Measurements from ENCODE around the gene IMPG2. TPM values are rescaled to one million over a fixed set of nuclear protein-coding genes. Genes with fewer than 3 reads are reported as not detected.

The IMPG2 gene
- total and polyA plus RNA-seq, 2 experiments from 2014 or later, result 0.12 to 0.33 TPM

DNA sequence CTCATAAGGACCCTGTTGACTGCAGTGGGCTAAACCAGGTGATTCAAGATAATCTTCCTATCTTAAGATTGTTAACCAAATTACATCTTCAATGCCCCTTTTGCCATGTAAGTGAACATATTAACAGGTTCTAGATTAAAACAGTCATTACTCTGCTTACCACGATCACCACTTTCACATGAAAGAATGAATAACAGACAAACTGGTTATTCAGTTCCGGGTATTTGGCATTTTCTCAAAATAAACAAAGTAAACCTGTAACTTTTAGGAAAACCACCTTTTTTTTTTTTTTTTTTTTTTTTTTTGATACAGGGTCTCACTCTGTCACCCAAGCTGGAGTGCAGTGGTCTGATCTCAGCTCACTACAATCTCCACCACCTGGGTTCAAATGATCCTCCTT is 131.2 kb downstream of the IMPG2 start:
- no peak for DNase-seq (ENCODE audit: low read depth in 1 of 2, low spot score in 1 of 2)
- Histone ChIP-seq H3K4me1 (ENCODE audit: low read depth) (no peaks in the 10 kb centered on the region), H3K4me3 (no peak overlapping the region), H3K27me3 (no peaks in the 10 kb centered on the region), H3K36me3 (no peaks in the 10 kb centered on the region), H3K9me3 (ENCODE audit: low read depth) (no peaks in the 10 kb centered on the region), H3K27ac (no peak overlapping the region)
- TF ChIP-seq, protein P1, sequence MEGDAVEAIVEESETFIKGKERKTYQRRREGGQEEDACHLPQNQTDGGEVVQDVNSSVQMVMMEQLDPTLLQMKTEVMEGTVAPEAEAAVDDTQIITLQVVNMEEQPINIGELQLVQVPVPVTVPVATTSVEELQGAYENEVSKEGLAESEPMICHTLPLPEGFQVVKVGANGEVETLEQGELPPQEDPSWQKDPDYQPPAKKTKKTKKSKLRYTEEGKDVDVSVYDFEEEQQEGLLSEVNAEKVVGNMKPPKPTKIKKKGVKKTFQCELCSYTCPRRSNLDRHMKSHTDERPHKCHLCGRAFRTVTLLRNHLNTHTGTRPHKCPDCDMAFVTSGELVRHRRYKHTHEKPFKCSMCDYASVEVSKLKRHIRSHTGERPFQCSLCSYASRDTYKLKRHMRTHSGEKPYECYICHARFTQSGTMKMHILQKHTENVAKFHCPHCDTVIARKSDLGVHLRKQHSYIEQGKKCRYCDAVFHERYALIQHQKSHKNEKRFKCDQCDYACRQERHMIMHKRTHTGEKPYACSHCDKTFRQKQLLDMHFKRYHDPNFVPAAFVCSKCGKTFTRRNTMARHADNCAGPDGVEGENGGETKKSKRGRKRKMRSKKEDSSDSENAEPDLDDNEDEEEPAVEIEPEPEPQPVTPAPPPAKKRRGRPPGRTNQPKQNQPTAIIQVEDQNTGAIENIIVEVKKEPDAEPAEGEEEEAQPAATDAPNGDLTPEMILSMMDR (IDR thresholded peaks at IDR 0.05; ENCODE audit: low read depth, low read length), result no peak

- H3K36me3 ChIP-seq, result no peaks in the 10 kb centered on the region
- H3K4me3 ChIP-seq, result no peak overlapping the region
- no peak for DNase-seq (ENCODE audit: low read depth in 1 of 2, low spot score in 1 of 2)
- TF ChIP-seq, protein P1 (IDR thresholded peaks at IDR 0.05; ENCODE audit: low read depth, low read length), result no peak
- H3K9me3 ChIP-seq (ENCODE audit: low read depth), result no peaks in the 10 kb centered on the region
- H3K27me3 ChIP-seq, result no peaks in the 10 kb centered on the region
- no peak overlapping the region for H3K27ac ChIP-seq
- no peaks in the 10 kb centered on the region for H3K4me1 ChIP-seq (ENCODE audit: low read depth)
Measured at GRCh38 chr3:101185341-101185740, 135.0 kb downstream of the IMPG2 start.

- no peaks in the 10 kb centered on the region for H3K27me3 ChIP-seq
- TF ChIP-seq, protein P1 (IDR thresholded peaks at IDR 0.05; ENCODE audit: low read depth, low read length), result no peak
Measured at GRCh38 chr3:101184111-101184510, 136.3 kb downstream of the IMPG2 start.

DNA sequence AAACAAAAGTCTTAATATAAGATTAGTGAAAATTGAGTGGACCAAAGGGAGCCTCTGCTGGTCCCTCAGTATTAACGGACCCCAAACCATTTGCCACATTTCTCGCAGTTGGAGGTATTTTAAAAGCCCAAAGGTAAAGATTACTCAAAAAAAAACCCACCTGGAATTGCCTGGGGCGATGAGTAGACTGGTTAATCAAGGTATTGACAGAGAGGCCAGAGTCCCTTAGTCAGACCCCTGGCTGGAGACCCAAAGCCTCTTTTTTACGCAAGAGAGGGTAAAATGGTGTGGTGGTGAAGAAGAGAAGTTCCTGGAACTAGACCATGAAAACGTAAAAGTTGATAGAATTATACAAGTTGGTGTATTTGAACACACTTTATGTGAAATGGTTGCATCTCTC is 137.2 kb downstream of the IMPG2 start:
- Histone ChIP-seq H3K4me3 (no peak overlapping the region), H3K27me3 (no peaks in the 10 kb centered on the region), H3K4me1 (ENCODE audit: low read depth) (no peaks in the 10 kb centered on the region), H3K36me3 (no peaks in the 10 kb centered on the region), H3K27ac (no peak overlapping the region), H3K9me3 (ENCODE audit: low read depth) (no peaks in the 10 kb centered on the region)
- TF ChIP-seq, protein P1 (IDR thresholded peaks at IDR 0.05; ENCODE audit: low read depth, low read length), result no peak
- DNase-seq (ENCODE audit: low read depth in 1 of 2, low spot score in 1 of 2), result no peak

More at GRCh38 chr3:101184111-101184510, 136.3 kb downstream of the IMPG2 start:
- Histone ChIP-seq H3K9me3 (ENCODE audit: low read depth) (no peaks in the 10 kb centered on the region), H3K4me1 (ENCODE audit: low read depth) (no peaks in the 10 kb centered on the region), H3K4me3 (no peak overlapping the region), H3K36me3 (no peaks in the 10 kb centered on the region), H3K27ac (no peak overlapping the region)
- DNase-seq (ENCODE audit: low read depth in 1 of 2, low spot score in 1 of 2), result no peak

DNA sequence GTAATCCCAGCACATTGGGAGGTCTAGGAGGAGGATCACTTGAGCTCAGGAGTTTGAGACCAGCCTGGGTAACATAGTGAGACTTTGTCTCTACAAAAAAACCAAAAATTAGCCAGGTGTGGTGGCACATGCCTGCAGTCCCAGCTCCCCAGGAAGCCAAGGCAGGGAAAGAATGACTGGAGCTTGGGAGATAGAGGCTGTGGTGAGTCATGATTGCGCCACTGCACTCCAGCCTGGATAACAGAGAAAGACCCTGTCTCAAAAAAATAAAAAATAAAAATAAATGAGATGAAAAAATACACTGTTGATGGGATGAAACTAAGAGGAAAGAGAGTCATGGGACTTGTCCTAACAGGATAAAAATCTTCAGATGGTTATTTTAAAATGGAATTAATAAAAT is 137.6 kb downstream of the IMPG2 start:
- Histone ChIP-seq H3K9me3 (ENCODE audit: low read depth) (no peaks in the 10 kb centered on the region), H3K4me3 (no peak overlapping the region)

More for the DNA sequence above, 137.6 kb downstream of the IMPG2 start:
- no peaks in the 10 kb centered on the region for H3K27me3 ChIP-seq
- DNase-seq (ENCODE audit: low read depth in 1 of 2, low spot score in 1 of 2), result peak in 1 of 2 donors; percentile 79
- H3K36me3 ChIP-seq, result no peaks in the 10 kb centered on the region
- no peak overlapping the region for H3K27ac ChIP-seq
- H3K4me1 ChIP-seq (ENCODE audit: low read depth), result no peaks in the 10 kb centered on the region
- TF ChIP-seq, protein P1 (IDR thresholded peaks at IDR 0.05; ENCODE audit: low read depth, low read length), result no peak

All from cardiac muscle cell (in vitro differentiated cells and primary cell).